CD14-positive monocyte (primary cell): Measurements from ENCODE around the gene ACTA2. TPM values are rescaled to one million over a fixed set of nuclear protein-coding genes. Genes with fewer than 3 reads are reported as not detected.

Experiments used
- DNase-seq, 3 donors: peaks; one replicate each; pipeline ENCODE4 v3.0.0-alpha.2; 2011 to 2022
- H2AFZ ChIP-seq: 2 replicates; pipeline ENCODE4 v1.6.0; 2012; ENCODE audit warnings: mild to moderate bottlenecking, low read depth, low read length, inconsistent platforms; ENCODE audit not compliant: insufficient read depth, poor library complexity, severe bottlenecking
- H3K27ac ChIP-seq, 2 donors: 1 replicate in 1 of 2; 2 replicates in 1 of 2; pipeline ENCODE4 v1.5.1; 2012 to 2013; ENCODE audit warnings: low read length in 2 of 2, control low read depth in 1 of 2, inconsistent platforms in 1 of 2, low read depth in 1 of 2, mild to moderate bottlenecking in 1 of 2
- H3K27me3 ChIP-seq, 2 donors: one replicate each; pipeline versions ENCODE4 v1.6.0 to v1.6.1; 2011 to 2013; ENCODE audit warnings: low read length in 2 of 2; ENCODE audit not compliant: control insufficient read depth in 2 of 2, insufficient read depth in 2 of 2
- H3K36me3 ChIP-seq, 2 donors: replicated peaks in 1 of 2; 1 replicate in 1 of 2; 2 replicates in 1 of 2; pipeline versions ENCODE4 v1.5.1 to v1.6.1; 2012 to 2013; ENCODE audit warnings: low read length in 2 of 2, control low read depth in 1 of 2, inconsistent platforms in 1 of 2, mild to moderate bottlenecking in 1 of 2; ENCODE audit not compliant: insufficient read depth in 2 of 2, control insufficient read depth in 1 of 2
- H3K4me1 ChIP-seq, 2 donors: 1 replicate in 1 of 2; 2 replicates in 1 of 2; pipeline versions ENCODE4 v1.5.1 to v1.6.1; 2012 to 2013; ENCODE audit warnings: low read length in 2 of 2, control low read depth in 1 of 2, inconsistent platforms in 1 of 2, mild to moderate bottlenecking in 1 of 2, moderate library complexity in 1 of 2; ENCODE audit not compliant: insufficient read depth in 2 of 2, control insufficient read depth in 1 of 2
- H3K4me2 ChIP-seq: replicated peaks from 2 replicates; pipeline ENCODE3; 2012; ENCODE audit warnings: low read length, moderate library complexity, mild to moderate bottlenecking; ENCODE audit not compliant: poor library complexity, severe bottlenecking; ENCODE audit errors: extremely low read depth
- H3K4me3 ChIP-seq, 3 experiments: fragments of 200-600 bp in 1 of 3; sonication (generic) in 1 of 3; replicated peaks in 1 of 3; 1 replicate in 2 of 3; 2 replicates in 1 of 3; pipeline ENCODE4 v1.5.1; 2011 to 2013; ENCODE audit warnings: low read length in 3 of 3, mild to moderate bottlenecking in 3 of 3, control low read depth in 2 of 3, low read depth in 2 of 3, inconsistent platforms in 1 of 3, moderate library complexity in 1 of 3
- H3K79me2 ChIP-seq: 2 replicates; pipeline ENCODE4 v1.6.0; 2012; ENCODE audit warnings: mild to moderate bottlenecking, control low read depth, inconsistent platforms, low read length, moderate library complexity; ENCODE audit not compliant: insufficient read depth
- H3K9ac ChIP-seq: 2 replicates; pipeline ENCODE4 v1.6.0; 2017; ENCODE audit warnings: low read length, mild to moderate bottlenecking; ENCODE audit not compliant: insufficient read depth, poor library complexity, severe bottlenecking
- H3K9me3 ChIP-seq, 2 donors: replicated peaks in 1 of 2; 1 replicate in 1 of 2; 2 replicates in 1 of 2; pipeline versions ENCODE4 v1.5.1 to v1.6.1; 2012 to 2013; ENCODE audit warnings: low read length in 2 of 2, control low read depth in 1 of 2; ENCODE audit not compliant: control insufficient read depth in 1 of 2, insufficient read depth in 1 of 2
- H4K20me1 ChIP-seq: 2 replicates; pipeline ENCODE4 v1.6.0; 2012; ENCODE audit warnings: mild to moderate bottlenecking, low read length, control low read depth, moderate library complexity; ENCODE audit not compliant: insufficient read depth
- H3K27ac Mint-ChIP-seq, 7 donors: one replicate each; pipeline ENCODE4 v1.8.0; 2020; ENCODE audit warnings: mild to moderate bottlenecking in 7 of 7, mixed read lengths in 7 of 7, moderate library complexity in 6 of 7, inconsistent platforms in 2 of 7
- H3K27me3 Mint-ChIP-seq, 3 donors: one replicate each; pipeline ENCODE4 v1.8.0; 2021 to 2022; ENCODE audit warnings: low read depth in 3 of 3, mild to moderate bottlenecking in 3 of 3, mixed read lengths in 3 of 3, moderate library complexity in 3 of 3, inconsistent platforms in 1 of 3
- H3K36me3 Mint-ChIP-seq, 2 donors: one replicate each; pipeline ENCODE4 v1.8.0; 2020; ENCODE audit warnings: mixed read lengths in 2 of 2, inconsistent platforms in 1 of 2, mild to moderate bottlenecking in 1 of 2
- H3K4me1 Mint-ChIP-seq: one replicate; pipeline ENCODE4 v1.8.0; 2020; ENCODE audit warnings: mild to moderate bottlenecking, mixed read lengths
- H3K4me3 Mint-ChIP-seq, 2 donors: one replicate each; pipeline ENCODE4 v1.8.0; 2020; ENCODE audit warnings: mild to moderate bottlenecking in 2 of 2, mixed read lengths in 2 of 2, moderate library complexity in 1 of 2
- H3K9me3 Mint-ChIP-seq, 7 donors: one replicate each; pipeline ENCODE4 v1.8.0; 2020 to 2022; ENCODE audit warnings: mixed read lengths in 7 of 7, mild to moderate bottlenecking in 6 of 7, moderate library complexity in 6 of 7, inconsistent platforms in 2 of 7
- CTCF ChIP-seq: fragments of 200-600 bp; IDR thresholded peaks from one replicate; pipeline ENCODE4 v1.8.0; 2022; ENCODE audit warnings: antibody characterized with exemption, mild to moderate bottlenecking
- WGBS: methylation state at CpG from one replicate; pipeline ENCODE4 v1.1.5; 2013; ENCODE audit warnings: missing lambda C conversion rate; ENCODE audit not compliant: insufficient coverage; 5-methylcytosine and 5-hydroxymethylcytosine counted together
- intact Hi-C, 2 donors: fragments of 100-400 bp; cut with micrococcal nuclease; formaldehyde crosslinking; loops; one replicate each; pipeline versions ENCODE4 v1.15.0 to v1.15.1; 2023
- polyA plus RNA-seq, 3 donors: library from polyadenylated mRNA; depleted of rRNA in 1 of 3; unstranded in 2 of 3; stranded (reverse) in 1 of 3; fragments of 300-500 nt in 2 of 3; fragments of >200 nt in 1 of 3; fragmentation: Illumina TruSeq in 2 of 3; gene quantifications; 1 replicate in 2 of 3; 2 replicates in 1 of 3; pipeline ENCODE4 v1.2.3, GENCODE V29; 2012 to 2021

ACTA2 gene
- polyA plus RNA-seq, 3 donors, result 4.4 to 12.3 (median 6.8) TPM

GRCh38 chr10:88906921-88907320 is 45.7 kb downstream of the ACTA2 start:
- Histone ChIP-seq H3K27ac (no peak overlapping the region), H3K4me3 (no peak overlapping the region), H3K9me3 (no peaks in the 10 kb centered on the region), H3K27me3 (no peaks in the 10 kb centered on the region), H3K4me1 (peaks cover 8 to 9% of the 10 kb centered on the region in 2 donors), H4K20me1 (no peaks in the 10 kb centered on the region), H3K36me3 (peaks cover 2 to 15% of the 10 kb centered on the region in 2 donors), H3K79me2 (no peaks in the 10 kb centered on the region), H3K9ac (no peak overlapping the region), H3K4me2 (no peak overlapping the region), H2AFZ (no peak overlapping the region)
- no peak for DNase-seq
- no CpG with 5 or more reads among the region's 1 CpG for WGBS
- Mint-ChIP-seq H3K36me3 (peaks cover 20 to 24% of the 10 kb centered on the region in 2 donors), H3K27me3 (no peaks in the 10 kb centered on the region), H3K27ac (no peak overlapping the region), H3K9me3 (peaks cover 0 to 2% (median 0%) of the 10 kb centered on the region in 7 donors), H3K4me3 (no peak overlapping the region), H3K4me1 (peaks cover 9% of the 10 kb centered on the region)
- no peak for TF ChIP-seq CTCF
- intact Hi-C loops, result no loop called here

- peaks cover 0 to 2% (median 0%) of the 10 kb centered on the region in 3 donors for H3K27me3 Mint-ChIP-seq
- peaks cover 0 to 2% (median 0%) of the 10 kb centered on the region in 7 donors for H3K9me3 Mint-ChIP-seq
- intact Hi-C loops, result no loop called here
- peaks cover 25% of the 10 kb centered on the region for H3K4me1 Mint-ChIP-seq
- Histone ChIP-seq H3K79me2 (no peaks in the 10 kb centered on the region), H3K9ac (no peak overlapping the region), H3K27ac (no peak overlapping the region), H3K9me3 (no peaks in the 10 kb centered on the region), H3K27me3 (no peaks in the 10 kb centered on the region), H2AFZ (no peak overlapping the region), H3K4me3 (no peak overlapping the region), H3K36me3 (peaks cover 2 to 13% of the 10 kb centered on the region in 2 donors), H3K4me2 (no peak overlapping the region), H3K4me1 (peaks cover 23 to 27% of the 10 kb centered on the region in 2 donors), H4K20me1 (no peaks in the 10 kb centered on the region)
- WGBS, result 90% methylated on average over 2 of the region's 3 CpGs
- H3K27ac Mint-ChIP-seq, result no peak overlapping the region
- TF ChIP-seq CTCF, result no peak
- DNase-seq, result no peak
- peaks cover 12% of the 10 kb centered on the region in 2 donors for H3K36me3 Mint-ChIP-seq
- no peak overlapping the region for H3K4me3 Mint-ChIP-seq
Observed at GRCh38 chr10:88903715-88904114, 48.9 kb downstream of the ACTA2 start.
